ENCODE measurements around the gene RPL15.

DNA sequence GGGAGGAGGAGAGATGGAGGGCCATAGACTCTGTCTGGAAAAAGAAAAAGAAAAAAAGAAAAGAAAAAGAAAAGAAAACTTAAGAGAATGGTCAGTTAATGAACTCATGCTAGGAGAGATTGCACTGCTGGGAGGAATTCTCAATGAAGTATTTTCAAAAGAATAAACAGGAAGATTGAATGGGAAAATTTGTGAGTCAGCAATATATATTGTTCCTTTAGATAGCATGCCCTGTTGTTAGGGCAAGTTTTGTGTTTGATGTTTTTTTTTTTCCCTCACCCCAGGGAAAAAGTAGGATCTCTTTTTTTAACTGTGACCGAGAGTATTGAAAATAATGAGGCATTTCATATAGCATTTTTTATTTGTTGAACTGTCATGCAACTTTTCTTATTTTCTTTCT lies 20.4 kb downstream of the RPL15 start:
- TF ChIP-seq, protein P1, sequence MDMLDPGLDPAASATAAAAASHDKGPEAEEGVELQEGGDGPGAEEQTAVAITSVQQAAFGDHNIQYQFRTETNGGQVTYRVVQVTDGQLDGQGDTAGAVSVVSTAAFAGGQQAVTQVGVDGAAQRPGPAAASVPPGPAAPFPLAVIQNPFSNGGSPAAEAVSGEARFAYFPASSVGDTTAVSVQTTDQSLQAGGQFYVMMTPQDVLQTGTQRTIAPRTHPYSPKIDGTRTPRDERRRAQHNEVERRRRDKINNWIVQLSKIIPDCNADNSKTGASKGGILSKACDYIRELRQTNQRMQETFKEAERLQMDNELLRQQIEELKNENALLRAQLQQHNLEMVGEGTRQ (IDR thresholded peaks at IDR 0.05; ENCODE audit: borderline replicate concordance, low read depth, low read length): no peak
- TF ChIP-seq, protein P2, sequence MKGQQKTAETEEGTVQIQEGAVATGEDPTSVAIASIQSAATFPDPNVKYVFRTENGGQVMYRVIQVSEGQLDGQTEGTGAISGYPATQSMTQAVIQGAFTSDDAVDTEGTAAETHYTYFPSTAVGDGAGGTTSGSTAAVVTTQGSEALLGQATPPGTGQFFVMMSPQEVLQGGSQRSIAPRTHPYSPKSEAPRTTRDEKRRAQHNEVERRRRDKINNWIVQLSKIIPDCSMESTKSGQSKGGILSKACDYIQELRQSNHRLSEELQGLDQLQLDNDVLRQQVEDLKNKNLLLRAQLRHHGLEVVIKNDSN (IDR thresholded peaks at IDR 0.05; ENCODE audit: borderline replicate concordance, extremely low read length, insufficient read depth, low read depth, low read length): no peak
- TF ChIP-seq SMC3 (IDR thresholded peaks at IDR 0.05; ENCODE audit: borderline replicate concordance, low read length) (no peak), EP300 (IDR thresholded peaks at IDR 0.05; ENCODE audit: borderline replicate concordance in 1 of 2, control insufficient read depth in 1 of 2, low read depth in 2 of 2, low read length in 2 of 2) (no peak), RELA (IDR thresholded peaks at IDR 0.05; ENCODE audit: borderline replicate concordance, partially characterized antibody) (no peak)
- TF ChIP-seq, protein P3, sequence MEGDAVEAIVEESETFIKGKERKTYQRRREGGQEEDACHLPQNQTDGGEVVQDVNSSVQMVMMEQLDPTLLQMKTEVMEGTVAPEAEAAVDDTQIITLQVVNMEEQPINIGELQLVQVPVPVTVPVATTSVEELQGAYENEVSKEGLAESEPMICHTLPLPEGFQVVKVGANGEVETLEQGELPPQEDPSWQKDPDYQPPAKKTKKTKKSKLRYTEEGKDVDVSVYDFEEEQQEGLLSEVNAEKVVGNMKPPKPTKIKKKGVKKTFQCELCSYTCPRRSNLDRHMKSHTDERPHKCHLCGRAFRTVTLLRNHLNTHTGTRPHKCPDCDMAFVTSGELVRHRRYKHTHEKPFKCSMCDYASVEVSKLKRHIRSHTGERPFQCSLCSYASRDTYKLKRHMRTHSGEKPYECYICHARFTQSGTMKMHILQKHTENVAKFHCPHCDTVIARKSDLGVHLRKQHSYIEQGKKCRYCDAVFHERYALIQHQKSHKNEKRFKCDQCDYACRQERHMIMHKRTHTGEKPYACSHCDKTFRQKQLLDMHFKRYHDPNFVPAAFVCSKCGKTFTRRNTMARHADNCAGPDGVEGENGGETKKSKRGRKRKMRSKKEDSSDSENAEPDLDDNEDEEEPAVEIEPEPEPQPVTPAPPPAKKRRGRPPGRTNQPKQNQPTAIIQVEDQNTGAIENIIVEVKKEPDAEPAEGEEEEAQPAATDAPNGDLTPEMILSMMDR (IDR thresholded peaks at IDR 0.05 in 2 of 3, conservative IDR thresholded peaks at IDR 0.05 in 1 of 3; ENCODE audit: control insufficient read depth in 2 of 3, extremely low read depth in 1 of 3, insufficient read depth in 1 of 3, low read depth in 3 of 3, low read length in 3 of 3): no peak
